ENCODE measurements around the gene PPP4R4.
"Not testable (repeated sequence)": the region's sequence is repeated elsewhere in the genome, so short reads cannot be mapped to it uniquely, and the experiment has no call there.

The PPP4R4 gene

GRCh38 chr14:94237046-94237445 lies 62.9 kb downstream of the PPP4R4 start:
- Histone ChIP-seq H3K27me3 (ENCODE audit: insufficient read depth, low read length) (no peaks in the 10 kb centered on the region), H2AK5ac (ENCODE audit: low read length) (no peak overlapping the region), H2AFZ (ENCODE audit: insufficient read depth, low read length, poor library complexity) (no peak overlapping the region), H3K4ac (ENCODE audit: low read depth, low read length) (no peak overlapping the region), H3K79me2 (ENCODE audit: control insufficient read depth, insufficient read depth, low read length, poor library complexity) (no peaks in the 10 kb centered on the region), H3K23ac (ENCODE audit: low read length) (no peak overlapping the region), H3K79me1 (ENCODE audit: low read length) (no peaks in the 10 kb centered on the region), H3K14ac (ENCODE audit: low read length) (no peak overlapping the region), H3K18ac (ENCODE audit: low read length) (no peak overlapping the region), H3K27ac (ENCODE audit: low read depth, low read length) (no peak overlapping the region), H4K91ac (ENCODE audit: low read depth, low read length) (no peak overlapping the region), H3K4me2 (ENCODE audit: low read length) (no peak overlapping the region), H4K12ac (ENCODE audit: low read depth, low read length) (no peak overlapping the region), H3K4me3 (ENCODE audit: low read depth, low read length) (no peak overlapping the region), H3K9me3 (ENCODE audit: insufficient read depth, low read depth, low read length) (no peaks in the 10 kb centered on the region), H2BK5ac (ENCODE audit: low read depth, low read length, poor library complexity) (no peak overlapping the region), H4K8ac (ENCODE audit: low read depth, low read length) (no peak overlapping the region), H2BK120ac (ENCODE audit: insufficient read depth, low read length, poor library complexity) (no peak overlapping the region), H3K4me1 (ENCODE audit: control insufficient read depth in 1 of 2, insufficient read depth in 2 of 2, low read length in 2 of 2) (no peaks in the 10 kb centered on the region), H3K36me3 (ENCODE audit: control insufficient read depth in 1 of 2, insufficient read depth in 2 of 2, low read length in 2 of 2) (no peaks in the 10 kb centered on the region), H2BK12ac (ENCODE audit: low read length) (no peak overlapping the region), H3K9ac (ENCODE audit: low read length) (no peak overlapping the region)
- no peak for DNase-seq

- no peak overlapping the region for H4K8ac ChIP-seq (ENCODE audit: low read depth, low read length)
- no peak overlapping the region for H3K18ac ChIP-seq (ENCODE audit: low read length)
- no peak overlapping the region for H2AFZ ChIP-seq (ENCODE audit: insufficient read depth, low read length, poor library complexity)
- H3K9me3 ChIP-seq (ENCODE audit: insufficient read depth, low read depth, low read length), result no peaks in the 10 kb centered on the region
- no CpG with 5 or more reads among the region's 4 CpGs for WGBS (ENCODE audit: extremely low coverage, insufficient coverage, insufficient read length)
- H3K27me3 ChIP-seq (ENCODE audit: insufficient read depth, low read length), result no peaks in the 10 kb centered on the region
- no peak overlapping the region for H3K4ac ChIP-seq (ENCODE audit: low read depth, low read length)
- no peak overlapping the region for H3K14ac ChIP-seq (ENCODE audit: low read length)
- no peak overlapping the region for H3K4me2 ChIP-seq (ENCODE audit: low read length)
- H2AK5ac ChIP-seq (ENCODE audit: low read length), result no peak overlapping the region
- no peak overlapping the region for H2BK12ac ChIP-seq (ENCODE audit: low read length)
- H3K27ac ChIP-seq (ENCODE audit: low read depth, low read length), result no peak overlapping the region
- no peak overlapping the region for H4K91ac ChIP-seq (ENCODE audit: low read depth, low read length)
- no peak overlapping the region for H4K12ac ChIP-seq (ENCODE audit: low read depth, low read length)
- no peaks in the 10 kb centered on the region for H3K4me1 ChIP-seq (ENCODE audit: control insufficient read depth in 1 of 2, insufficient read depth in 2 of 2, low read length in 2 of 2)
- no peak overlapping the region for H2BK5ac ChIP-seq (ENCODE audit: low read depth, low read length, poor library complexity)
- DNase-seq, result no peak
- no peaks in the 10 kb centered on the region for H3K36me3 ChIP-seq (ENCODE audit: control insufficient read depth in 1 of 2, insufficient read depth in 2 of 2, low read length in 2 of 2)
- no peaks in the 10 kb centered on the region for H3K79me1 ChIP-seq (ENCODE audit: low read length)
- no peak overlapping the region for H3K4me3 ChIP-seq (ENCODE audit: low read depth, low read length)
- H2BK120ac ChIP-seq (ENCODE audit: insufficient read depth, low read length, poor library complexity), result no peak overlapping the region
- H3K79me2 ChIP-seq (ENCODE audit: control insufficient read depth, insufficient read depth, low read length, poor library complexity), result no peaks in the 10 kb centered on the region
- no peak overlapping the region for H3K9ac ChIP-seq (ENCODE audit: low read length)
- H3K23ac ChIP-seq (ENCODE audit: low read length), result no peak overlapping the region
Observed at GRCh38 chr14:94237983-94238382, 63.9 kb downstream of the PPP4R4 start.

- WGBS (ENCODE audit: extremely low coverage, insufficient coverage, insufficient read length), result no CpG with 5 or more reads among the region's 2 CpGs
- Histone ChIP-seq H3K79me1 (ENCODE audit: low read length) (no peaks in the 10 kb centered on the region), H3K36me3 (ENCODE audit: control insufficient read depth in 1 of 2, insufficient read depth in 2 of 2, low read length in 2 of 2) (no peaks in the 10 kb centered on the region), H3K14ac (ENCODE audit: low read length) (no peak overlapping the region), H4K12ac (ENCODE audit: low read depth, low read length) (no peak overlapping the region), H2BK12ac (ENCODE audit: low read length) (no peak overlapping the region), H3K27ac (ENCODE audit: low read depth, low read length) (no peak overlapping the region), H3K23ac (ENCODE audit: low read length) (no peak overlapping the region), H3K4me3 (ENCODE audit: low read depth, low read length) (no peak overlapping the region), H3K9me3 (ENCODE audit: insufficient read depth, low read depth, low read length) (no peaks in the 10 kb centered on the region), H3K4ac (ENCODE audit: low read depth, low read length) (no peak overlapping the region), H3K4me1 (ENCODE audit: control insufficient read depth in 1 of 2, insufficient read depth in 2 of 2, low read length in 2 of 2) (no peaks in the 10 kb centered on the region), H3K4me2 (ENCODE audit: low read length) (no peak overlapping the region), H3K79me2 (ENCODE audit: control insufficient read depth, insufficient read depth, low read length, poor library complexity) (no peaks in the 10 kb centered on the region), H4K91ac (ENCODE audit: low read depth, low read length) (no peak overlapping the region), H3K27me3 (ENCODE audit: insufficient read depth, low read length) (no peaks in the 10 kb centered on the region), H3K9ac (ENCODE audit: low read length) (no peak overlapping the region), H2AK5ac (ENCODE audit: low read length) (no peak overlapping the region), H2BK5ac (ENCODE audit: low read depth, low read length, poor library complexity) (no peak overlapping the region), H2BK120ac (ENCODE audit: insufficient read depth, low read length, poor library complexity) (no peak overlapping the region), H4K8ac (ENCODE audit: low read depth, low read length) (no peak overlapping the region), H2AFZ (ENCODE audit: insufficient read depth, low read length, poor library complexity) (no peak overlapping the region), H3K18ac (ENCODE audit: low read length) (no peak overlapping the region)
- DNase-seq, result no peak
Observed at GRCh38 chr14:94239406-94239805, 65.3 kb downstream of the PPP4R4 start.

- no peak overlapping the region for H3K27ac ChIP-seq (ENCODE audit: low read depth, low read length)
- H2AFZ ChIP-seq (ENCODE audit: insufficient read depth, low read length, poor library complexity), result no peak overlapping the region
- H3K4me2 ChIP-seq (ENCODE audit: low read length), result no peak overlapping the region
- no peaks in the 10 kb centered on the region for H3K79me1 ChIP-seq (ENCODE audit: low read length)
- H4K8ac ChIP-seq (ENCODE audit: low read depth, low read length), result no peak overlapping the region
- no peaks in the 10 kb centered on the region for H3K79me2 ChIP-seq (ENCODE audit: control insufficient read depth, insufficient read depth, low read length, poor library complexity)
- H3K23ac ChIP-seq (ENCODE audit: low read length), result no peak overlapping the region
- H3K9me3 ChIP-seq (ENCODE audit: insufficient read depth, low read depth, low read length), result no peaks in the 10 kb centered on the region
- no CpG with 5 or more reads among the region's 2 CpGs for WGBS (ENCODE audit: extremely low coverage, insufficient coverage, insufficient read length)
- no peak overlapping the region for H2BK120ac ChIP-seq (ENCODE audit: insufficient read depth, low read length, poor library complexity)
- no peak overlapping the region for H3K18ac ChIP-seq (ENCODE audit: low read length)
- no peak overlapping the region for H3K9ac ChIP-seq (ENCODE audit: low read length)
- no peaks in the 10 kb centered on the region for H3K4me1 ChIP-seq (ENCODE audit: control insufficient read depth in 1 of 2, insufficient read depth in 2 of 2, low read length in 2 of 2)
- no peak overlapping the region for H4K91ac ChIP-seq (ENCODE audit: low read depth, low read length)
- no peak overlapping the region for H2BK12ac ChIP-seq (ENCODE audit: low read length)
- H3K4me3 ChIP-seq (ENCODE audit: low read depth, low read length), result no peak overlapping the region
- no peak overlapping the region for H2BK5ac ChIP-seq (ENCODE audit: low read depth, low read length, poor library complexity)
- no peak for DNase-seq
- H3K14ac ChIP-seq (ENCODE audit: low read length), result no peak overlapping the region
- H3K4ac ChIP-seq (ENCODE audit: low read depth, low read length), result no peak overlapping the region
- H3K27me3 ChIP-seq (ENCODE audit: insufficient read depth, low read length), result no peaks in the 10 kb centered on the region
- H2AK5ac ChIP-seq (ENCODE audit: low read length), result no peak overlapping the region
- no peak overlapping the region for H4K12ac ChIP-seq (ENCODE audit: low read depth, low read length)
- H3K36me3 ChIP-seq (ENCODE audit: control insufficient read depth in 1 of 2, insufficient read depth in 2 of 2, low read length in 2 of 2), result no peaks in the 10 kb centered on the region
Observed at GRCh38 chr14:94244182-94244581, 70.1 kb downstream of the PPP4R4 start.

GRCh38 chr14:94264195-94264594 lies 90.1 kb downstream of the PPP4R4 start:
- H3K9me3 ChIP-seq (ENCODE audit: insufficient read depth, low read depth, low read length); H3K4ac ChIP-seq (ENCODE audit: low read depth, low read length); H3K79me2 ChIP-seq (ENCODE audit: control insufficient read depth, insufficient read depth, low read length, poor library complexity); H3K14ac ChIP-seq (ENCODE audit: low read length); H3K79me1 ChIP-seq (ENCODE audit: low read length); H2AK5ac ChIP-seq (ENCODE audit: low read length); H4K12ac ChIP-seq (ENCODE audit: low read depth, low read length); H3K23ac ChIP-seq (ENCODE audit: low read length); H2AFZ ChIP-seq (ENCODE audit: insufficient read depth, low read length, poor library complexity); H3K36me3 ChIP-seq (ENCODE audit: control insufficient read depth in 1 of 2, insufficient read depth in 2 of 2, low read length in 2 of 2); H3K27ac ChIP-seq (ENCODE audit: low read depth, low read length); H3K27me3 ChIP-seq (ENCODE audit: insufficient read depth, low read length); H3K4me3 ChIP-seq (ENCODE audit: low read depth, low read length); H2BK5ac ChIP-seq (ENCODE audit: low read depth, low read length, poor library complexity); DNase-seq; H4K91ac ChIP-seq (ENCODE audit: low read depth, low read length); H2BK12ac ChIP-seq (ENCODE audit: low read length); H3K4me1 ChIP-seq (ENCODE audit: control insufficient read depth in 1 of 2, insufficient read depth in 2 of 2, low read length in 2 of 2); H3K4me2 ChIP-seq (ENCODE audit: low read length); H2BK120ac ChIP-seq (ENCODE audit: insufficient read depth, low read length, poor library complexity); H3K18ac ChIP-seq (ENCODE audit: low read length); H3K9ac ChIP-seq (ENCODE audit: low read length); H4K8ac ChIP-seq (ENCODE audit: low read depth, low read length): not testable (repeated sequence)
- whole genome bisulfite sequencing (ENCODE audit: extremely low coverage, insufficient coverage, insufficient read length), result no CpG with 5 or more reads among the region's 3 CpGs
